ENCODE measurements around the gene GARNL3.
A peak's percentile ranks its signal among the peaks of the same experiment; 100 is the strongest.

GARNL3 gene

DNA sequence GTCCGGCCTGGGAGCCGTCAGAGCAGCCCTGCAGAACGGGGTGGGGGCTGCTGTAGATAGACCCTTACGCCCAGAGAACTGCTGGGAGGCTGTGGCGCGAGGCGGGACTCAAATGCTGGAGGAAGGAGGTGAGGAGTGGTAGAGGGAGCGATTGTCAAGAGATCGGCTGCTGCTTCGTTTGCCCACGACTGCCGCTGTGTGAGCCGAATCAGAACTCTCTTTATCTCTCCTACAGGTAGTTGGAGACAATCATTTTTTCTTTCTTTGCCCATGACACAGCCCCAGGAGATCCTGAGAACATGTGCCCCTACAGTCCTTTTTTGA is 160.1 kb downstream of the GARNL3 start:
- H3K79me2 ChIP-seq (ENCODE audit: insufficient read depth, low read length) = peaks cover 49% of the 10 kb centered on the region
- no peaks in the 10 kb centered on the region for H3K9me3 ChIP-seq (ENCODE audit: insufficient read depth, low read depth, low read length)
- TF ChIP-seq, protein P1, sequence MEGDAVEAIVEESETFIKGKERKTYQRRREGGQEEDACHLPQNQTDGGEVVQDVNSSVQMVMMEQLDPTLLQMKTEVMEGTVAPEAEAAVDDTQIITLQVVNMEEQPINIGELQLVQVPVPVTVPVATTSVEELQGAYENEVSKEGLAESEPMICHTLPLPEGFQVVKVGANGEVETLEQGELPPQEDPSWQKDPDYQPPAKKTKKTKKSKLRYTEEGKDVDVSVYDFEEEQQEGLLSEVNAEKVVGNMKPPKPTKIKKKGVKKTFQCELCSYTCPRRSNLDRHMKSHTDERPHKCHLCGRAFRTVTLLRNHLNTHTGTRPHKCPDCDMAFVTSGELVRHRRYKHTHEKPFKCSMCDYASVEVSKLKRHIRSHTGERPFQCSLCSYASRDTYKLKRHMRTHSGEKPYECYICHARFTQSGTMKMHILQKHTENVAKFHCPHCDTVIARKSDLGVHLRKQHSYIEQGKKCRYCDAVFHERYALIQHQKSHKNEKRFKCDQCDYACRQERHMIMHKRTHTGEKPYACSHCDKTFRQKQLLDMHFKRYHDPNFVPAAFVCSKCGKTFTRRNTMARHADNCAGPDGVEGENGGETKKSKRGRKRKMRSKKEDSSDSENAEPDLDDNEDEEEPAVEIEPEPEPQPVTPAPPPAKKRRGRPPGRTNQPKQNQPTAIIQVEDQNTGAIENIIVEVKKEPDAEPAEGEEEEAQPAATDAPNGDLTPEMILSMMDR (conservative IDR thresholded peaks at IDR 0.05; ENCODE audit: low read length) = no peak
- no peak for TF ChIP-seq EZH2phosphoT487 (IDR thresholded peaks at IDR 0.05; ENCODE audit: borderline replicate concordance)
- no peaks in the 10 kb centered on the region; the same call in 1 of the 2 replicates for H3K36me3 ChIP-seq (ENCODE audit: insufficient read depth, low read length)
- no peaks in the 10 kb centered on the region for H3K9me2 ChIP-seq (replicated peaks; ENCODE audit: low read depth, low read length)
- peak overlapping the region; percentile 94; the same call in 1 of the 2 replicates for H2AFZ ChIP-seq (ENCODE audit: low read length)
- H3K9ac ChIP-seq (ENCODE audit: low read depth, low read length, poor library complexity, severe bottlenecking) = peak overlapping the region; percentile 95
- H4K20me1 ChIP-seq (ENCODE audit: insufficient read depth, low read length, poor library complexity, severe bottlenecking) = peaks cover 8% of the 10 kb centered on the region
- H3K27me3 ChIP-seq (ENCODE audit: insufficient read depth, low read length, poor library complexity, severe bottlenecking) = no peaks in the 10 kb centered on the region
- H3K4me2 ChIP-seq (ENCODE audit: low read depth, low read length, poor library complexity, severe bottlenecking) = peak overlapping the region; percentile 98
- H3F3A ChIP-seq (ENCODE audit: low read depth) = no peaks in the 10 kb centered on the region
- H3K4me3 ChIP-seq (ENCODE audit: low read length, poor library complexity, severe bottlenecking) = peak overlapping the region; percentile 90
- peaks cover 21% of the 10 kb centered on the region for H3K4me1 ChIP-seq (ENCODE audit: insufficient read depth, low read length, poor library complexity, severe bottlenecking)

DNA sequence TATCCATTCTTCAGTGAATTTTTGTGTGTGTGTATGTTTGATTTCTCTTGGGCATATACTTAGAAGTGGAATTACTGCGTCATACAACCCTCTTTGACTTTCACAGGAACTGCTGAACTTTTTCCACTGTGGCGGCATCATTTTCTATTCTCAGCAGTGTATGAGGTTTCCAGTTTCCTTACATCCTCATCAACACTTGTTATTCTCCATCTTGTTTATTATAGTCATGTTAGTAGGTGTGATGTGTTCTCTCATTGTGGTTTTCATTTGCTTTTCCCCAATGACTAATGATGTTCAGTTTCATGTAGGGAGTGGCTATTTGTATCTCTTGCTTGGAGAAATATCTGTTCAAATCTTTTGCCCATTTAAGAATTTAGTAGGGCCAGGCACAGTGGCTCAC is 162.2 kb downstream of the GARNL3 start:
- peaks cover 49% of the 10 kb centered on the region for H3K79me2 ChIP-seq (ENCODE audit: insufficient read depth, low read length)
- H3K9me2 ChIP-seq (replicated peaks; ENCODE audit: low read depth, low read length) = no peaks in the 10 kb centered on the region
- no peak for TF ChIP-seq EZH2phosphoT487 (IDR thresholded peaks at IDR 0.05; ENCODE audit: borderline replicate concordance)
- TF ChIP-seq, protein P1 (conservative IDR thresholded peaks at IDR 0.05; ENCODE audit: low read length) = no peak

DNA sequence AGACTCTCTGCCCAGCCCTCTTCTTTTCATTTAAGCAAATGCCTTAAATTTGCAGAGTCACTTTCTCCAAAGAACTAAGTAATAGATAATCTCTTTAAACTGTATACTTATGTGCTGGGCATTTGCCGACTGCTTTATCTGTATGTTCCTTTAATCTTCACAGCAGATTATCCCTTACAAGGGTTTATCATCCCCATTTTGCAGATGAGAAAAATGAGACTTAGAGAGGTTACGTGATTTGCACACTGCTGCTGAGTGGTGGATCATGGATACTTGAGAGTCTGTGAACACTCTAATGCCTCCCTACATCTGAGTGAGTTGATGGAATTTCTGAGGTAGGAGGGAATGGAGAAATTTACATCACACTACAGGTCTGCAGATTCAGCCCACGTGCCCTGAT is 163.8 kb downstream of the GARNL3 start:
- Histone ChIP-seq H3K4me2 (ENCODE audit: low read depth, low read length, poor library complexity, severe bottlenecking) (peak overlapping the region; percentile 98), H3K4me1 (ENCODE audit: insufficient read depth, low read length, poor library complexity, severe bottlenecking) (peaks cover 11% of the 10 kb centered on the region), H3K9me2 (replicated peaks; ENCODE audit: low read depth, low read length) (no peaks in the 10 kb centered on the region), H3K27me3 (ENCODE audit: insufficient read depth, low read length, poor library complexity, severe bottlenecking) (no peaks in the 10 kb centered on the region), H3F3A (ENCODE audit: low read depth) (no peaks in the 10 kb centered on the region), H3K4me3 (ENCODE audit: low read length, poor library complexity, severe bottlenecking) (no peak overlapping the region), H2AFZ (ENCODE audit: low read length) (no peak overlapping the region), H3K79me2 (ENCODE audit: insufficient read depth, low read length) (peaks cover 39% of the 10 kb centered on the region), H3K9ac (ENCODE audit: low read depth, low read length, poor library complexity, severe bottlenecking) (no peak overlapping the region), H3K36me3 (ENCODE audit: insufficient read depth, low read length) (peaks cover 6% of the 10 kb centered on the region; the same call in 1 of the 2 replicates), H3K9me3 (ENCODE audit: insufficient read depth, low read depth, low read length) (no peaks in the 10 kb centered on the region), H4K20me1 (ENCODE audit: insufficient read depth, low read length, poor library complexity, severe bottlenecking) (peaks cover 8% of the 10 kb centered on the region)
- TF ChIP-seq, protein P1 (conservative IDR thresholded peaks at IDR 0.05; ENCODE audit: low read length) = no peak
- TF ChIP-seq EZH2phosphoT487 (IDR thresholded peaks at IDR 0.05; ENCODE audit: borderline replicate concordance) = no peak

More for the DNA sequence above, 162.2 kb downstream of the GARNL3 start:
- Histone ChIP-seq H3K4me1 (ENCODE audit: insufficient read depth, low read length, poor library complexity, severe bottlenecking) (peaks cover 21% of the 10 kb centered on the region), H3K4me3 (ENCODE audit: low read length, poor library complexity, severe bottlenecking) (no peak overlapping the region), H3K36me3 (ENCODE audit: insufficient read depth, low read length) (peaks cover 6% of the 10 kb centered on the region; the same call in 1 of the 2 replicates), H3K4me2 (ENCODE audit: low read depth, low read length, poor library complexity, severe bottlenecking) (peak overlapping the region; percentile 98), H3K9me3 (ENCODE audit: insufficient read depth, low read depth, low read length) (no peaks in the 10 kb centered on the region), H2AFZ (ENCODE audit: low read length) (no peak overlapping the region), H3K9ac (ENCODE audit: low read depth, low read length, poor library complexity, severe bottlenecking) (no peak overlapping the region), H4K20me1 (ENCODE audit: insufficient read depth, low read length, poor library complexity, severe bottlenecking) (peaks cover 8% of the 10 kb centered on the region), H3F3A (ENCODE audit: low read depth) (no peaks in the 10 kb centered on the region), H3K27me3 (ENCODE audit: insufficient read depth, low read length, poor library complexity, severe bottlenecking) (no peaks in the 10 kb centered on the region)

All from Loucy (cell line).